Vagina (tissue), 2 donors: ENCODE measurements around the gene NBPF14.
"Not testable (repeated sequence)": the region's sequence is repeated elsewhere in the genome, so short reads cannot be mapped to it uniquely, and the experiment has no call there.

Source experiments
- POLR2AphosphoS5 ChIP-seq, 2 donors: sonication (generic); formaldehyde crosslinking; IDR thresholded peaks; one replicate each; pipeline ENCODE4 v1.9.0; 2017; ENCODE audit warnings: antibody characterized with exemption in 2 of 2, mild to moderate bottlenecking in 2 of 2, low read depth in 1 of 2; ENCODE audit not compliant: insufficient read depth in 1 of 2
- TF ChIP-seq, protein P1 (sequence below), 3 experiments: fragments of 450-650 bp in 2 of 3; fragments of 200-600 bp in 1 of 3; sonication (generic) in 1 of 3; IDR thresholded peaks; one replicate each; pipeline ENCODE4 v1.5.1; 2017 to 2019; ENCODE audit warnings: antibody characterized with exemption in 3 of 3, mild to moderate bottlenecking in 2 of 3, moderate library complexity in 2 of 3

DNA sequence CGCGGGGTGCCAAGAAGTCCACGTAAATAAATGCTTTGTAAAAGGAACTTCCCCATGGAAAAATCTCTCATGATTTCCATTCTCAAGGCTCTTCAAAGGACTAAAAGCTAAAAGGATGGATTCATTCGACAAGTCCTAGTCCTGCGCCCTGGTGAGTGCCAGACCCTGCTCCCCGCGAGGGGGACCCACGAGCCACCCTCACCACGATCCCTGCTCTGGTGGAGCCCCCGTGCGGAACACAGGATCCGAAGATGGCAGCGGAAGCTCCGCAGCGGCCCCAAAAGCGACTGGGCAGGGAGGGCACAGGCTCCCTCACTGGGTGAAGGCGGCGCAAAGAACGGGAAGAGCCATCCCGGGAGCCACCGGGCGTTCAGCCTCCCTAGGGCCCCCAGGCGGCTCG is 67.2 kb downstream of the NBPF14 start:
- TF ChIP-seq POLR2AphosphoS5 (IDR thresholded peaks at IDR 0.05; ENCODE audit: insufficient read depth in 1 of 2, low read depth in 1 of 2) = not testable (repeated sequence)
- TF ChIP-seq, protein P1, sequence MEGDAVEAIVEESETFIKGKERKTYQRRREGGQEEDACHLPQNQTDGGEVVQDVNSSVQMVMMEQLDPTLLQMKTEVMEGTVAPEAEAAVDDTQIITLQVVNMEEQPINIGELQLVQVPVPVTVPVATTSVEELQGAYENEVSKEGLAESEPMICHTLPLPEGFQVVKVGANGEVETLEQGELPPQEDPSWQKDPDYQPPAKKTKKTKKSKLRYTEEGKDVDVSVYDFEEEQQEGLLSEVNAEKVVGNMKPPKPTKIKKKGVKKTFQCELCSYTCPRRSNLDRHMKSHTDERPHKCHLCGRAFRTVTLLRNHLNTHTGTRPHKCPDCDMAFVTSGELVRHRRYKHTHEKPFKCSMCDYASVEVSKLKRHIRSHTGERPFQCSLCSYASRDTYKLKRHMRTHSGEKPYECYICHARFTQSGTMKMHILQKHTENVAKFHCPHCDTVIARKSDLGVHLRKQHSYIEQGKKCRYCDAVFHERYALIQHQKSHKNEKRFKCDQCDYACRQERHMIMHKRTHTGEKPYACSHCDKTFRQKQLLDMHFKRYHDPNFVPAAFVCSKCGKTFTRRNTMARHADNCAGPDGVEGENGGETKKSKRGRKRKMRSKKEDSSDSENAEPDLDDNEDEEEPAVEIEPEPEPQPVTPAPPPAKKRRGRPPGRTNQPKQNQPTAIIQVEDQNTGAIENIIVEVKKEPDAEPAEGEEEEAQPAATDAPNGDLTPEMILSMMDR (IDR thresholded peaks at IDR 0.05) = not testable (repeated sequence)
